ENCODE data around the gene KSR1. TPM values are rescaled to one million over a fixed set of nuclear protein-coding genes. Genes with fewer than 3 reads are reported as not detected.

Gene KSR1
- polyA plus RNA-seq, 1 experiment, result 28.2 TPM

- H3K27ac ChIP-seq (ENCODE audit: low read depth, low read length), result no peak overlapping the region
- ChIA-PET CTCF (interaction anchor here (0.6 to 2.6 kb wide), 4 partner anchors 37 to 107 kb away, joined by 5 to 16 read pairs (median 7); partner anchors contain the start of gene KSR1), POLR2A (no interaction called here)
- no peaks in the 10 kb centered on the region for H3K27me3 ChIP-seq (ENCODE audit: control insufficient read depth, insufficient read depth, low read length)
- H3K4me3 ChIP-seq (ENCODE audit: low read depth, low read length), result no peak overlapping the region
- TF ChIP-seq, protein P1, sequence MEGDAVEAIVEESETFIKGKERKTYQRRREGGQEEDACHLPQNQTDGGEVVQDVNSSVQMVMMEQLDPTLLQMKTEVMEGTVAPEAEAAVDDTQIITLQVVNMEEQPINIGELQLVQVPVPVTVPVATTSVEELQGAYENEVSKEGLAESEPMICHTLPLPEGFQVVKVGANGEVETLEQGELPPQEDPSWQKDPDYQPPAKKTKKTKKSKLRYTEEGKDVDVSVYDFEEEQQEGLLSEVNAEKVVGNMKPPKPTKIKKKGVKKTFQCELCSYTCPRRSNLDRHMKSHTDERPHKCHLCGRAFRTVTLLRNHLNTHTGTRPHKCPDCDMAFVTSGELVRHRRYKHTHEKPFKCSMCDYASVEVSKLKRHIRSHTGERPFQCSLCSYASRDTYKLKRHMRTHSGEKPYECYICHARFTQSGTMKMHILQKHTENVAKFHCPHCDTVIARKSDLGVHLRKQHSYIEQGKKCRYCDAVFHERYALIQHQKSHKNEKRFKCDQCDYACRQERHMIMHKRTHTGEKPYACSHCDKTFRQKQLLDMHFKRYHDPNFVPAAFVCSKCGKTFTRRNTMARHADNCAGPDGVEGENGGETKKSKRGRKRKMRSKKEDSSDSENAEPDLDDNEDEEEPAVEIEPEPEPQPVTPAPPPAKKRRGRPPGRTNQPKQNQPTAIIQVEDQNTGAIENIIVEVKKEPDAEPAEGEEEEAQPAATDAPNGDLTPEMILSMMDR (IDR thresholded peaks at IDR 0.05; ENCODE audit: low read depth, low read length), result no peak
- DNase-seq (ENCODE audit: low read depth, low spot score), result no peak
- no peaks in the 10 kb centered on the region for H3K9me3 ChIP-seq (ENCODE audit: control insufficient read depth, insufficient read depth, low read length)
These were observed 106.7 kb downstream of the KSR1 start for GRCh38 chr17:27562777-27563455.

DNA sequence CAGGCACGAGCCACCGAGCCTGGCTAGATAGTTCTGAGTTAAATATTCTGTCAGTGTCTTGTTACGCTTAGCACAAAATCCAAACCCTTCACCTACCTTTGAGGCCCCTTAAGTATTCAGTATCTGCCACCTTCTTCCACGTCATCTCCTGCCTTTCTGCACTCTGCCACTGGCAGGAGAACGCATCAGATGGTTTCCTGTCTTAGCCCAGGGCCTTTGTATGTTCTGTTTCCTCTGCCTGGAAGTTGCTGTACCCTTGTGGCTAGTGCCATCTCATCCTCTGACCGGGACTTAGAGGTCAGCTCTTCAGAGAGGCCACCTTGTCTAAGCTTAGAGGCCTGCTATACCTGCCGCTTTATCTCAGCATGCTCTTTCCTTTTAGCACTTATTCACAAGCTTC lies 107.3 kb downstream of the KSR1 start:
- POLR2A ChIA-PET, result no interaction called here
- H3K4me3 ChIP-seq (ENCODE audit: low read depth, low read length), result no peak overlapping the region
- TF ChIP-seq, protein P1 (IDR thresholded peaks at IDR 0.05; ENCODE audit: low read depth, low read length), result no peak

DNA sequence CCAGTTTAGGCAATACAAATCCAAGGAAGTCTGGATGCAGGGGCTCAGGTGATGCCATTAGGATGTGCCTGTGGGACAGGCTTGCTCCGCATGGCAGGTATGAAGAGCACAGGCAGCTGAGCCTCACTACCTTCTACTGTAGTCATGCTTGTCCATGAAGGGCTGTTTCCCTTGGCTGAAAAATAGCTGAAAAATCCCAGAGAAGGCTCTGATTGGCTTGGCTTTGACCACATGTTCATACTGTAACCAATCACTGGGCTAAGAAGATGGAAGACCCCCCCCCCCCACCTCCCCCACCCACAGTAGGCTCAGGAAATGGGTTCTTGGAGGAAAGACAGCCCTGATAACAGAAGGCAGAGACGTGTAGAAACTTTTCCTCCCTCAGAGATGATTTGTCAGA lies 108.2 kb downstream of the KSR1 start:
- ChIA-PET CTCF (interaction anchor here (0.9 to 2.6 kb wide), 5 partner anchors 9 to 328 kb away, joined by 3 to 16 read pairs (median 4); partner anchors contain the start of gene KSR1), POLR2A (interaction anchor here (0.7 kb wide), 1 partner anchor 116 kb away, joined by 5 read pairs; no protein-coding TSS in a partner anchor)
- Histone ChIP-seq H3K27me3 (ENCODE audit: control insufficient read depth, insufficient read depth, low read length) (no peaks in the 10 kb centered on the region), H3K4me3 (ENCODE audit: low read depth, low read length) (no peak overlapping the region), H3K27ac (ENCODE audit: low read depth, low read length) (no peak overlapping the region), H3K9me3 (ENCODE audit: control insufficient read depth, insufficient read depth, low read length) (no peaks in the 10 kb centered on the region)
- no peak for DNase-seq (ENCODE audit: low read depth, low spot score)
- TF ChIP-seq, protein P1 (IDR thresholded peaks at IDR 0.05; ENCODE audit: low read depth, low read length), result no peak

More for the DNA sequence above, 107.3 kb downstream of the KSR1 start:
- DNase-seq (ENCODE audit: low read depth, low spot score), result no peak
- H3K27me3 ChIP-seq (ENCODE audit: control insufficient read depth, insufficient read depth, low read length), result no peaks in the 10 kb centered on the region
- CTCF ChIA-PET, result interaction anchor here (0.6 to 2.6 kb wide), 4 partner anchors 37 to 108 kb away, joined by 5 to 16 read pairs (median 7); partner anchors contain the start of gene KSR1
- H3K27ac ChIP-seq (ENCODE audit: low read depth, low read length), result no peak overlapping the region
- no peaks in the 10 kb centered on the region for H3K9me3 ChIP-seq (ENCODE audit: control insufficient read depth, insufficient read depth, low read length)

DNA sequence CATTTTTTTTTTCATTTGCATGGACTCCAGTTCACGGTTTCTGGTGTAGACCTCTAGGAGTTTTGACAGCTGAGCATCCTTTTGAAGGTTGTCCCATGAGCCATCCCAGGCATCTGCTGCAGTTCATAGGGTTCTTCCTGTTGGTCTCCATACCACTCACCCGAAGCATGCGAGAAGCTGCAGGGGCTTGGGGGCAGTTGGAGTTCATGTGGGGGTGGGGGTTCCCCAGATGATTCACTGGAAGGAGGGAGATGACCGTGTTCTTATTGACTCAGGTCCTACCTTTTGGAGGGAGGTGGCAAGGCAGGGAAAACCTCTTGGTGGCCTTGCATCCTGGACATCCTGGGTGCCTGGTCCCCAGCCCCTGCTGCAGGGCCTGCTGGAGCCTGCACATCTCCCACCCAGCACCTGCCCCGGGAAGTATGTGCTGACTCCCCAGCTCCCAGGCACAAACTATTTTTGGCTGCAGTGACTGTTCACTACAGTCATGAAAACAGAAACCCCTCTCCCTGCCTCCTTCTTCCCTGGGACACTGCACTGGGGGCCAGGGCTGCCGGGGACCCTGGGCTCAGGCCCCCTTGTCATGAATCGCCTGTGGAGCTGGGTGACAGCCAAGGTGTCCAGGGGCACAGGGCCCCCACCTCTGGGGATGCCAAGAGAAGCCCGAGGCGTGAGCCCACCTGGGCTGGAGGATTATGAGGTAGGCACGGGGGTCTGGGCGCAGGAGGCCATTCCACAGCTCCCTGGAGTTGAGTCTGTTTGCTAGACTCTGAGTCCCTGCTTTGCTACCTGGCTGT lies 109.8 kb downstream of the KSR1 start:
- no peak for DNase-seq (ENCODE audit: low read depth, low spot score)
- ChIA-PET POLR2A (interaction anchor here (0.5 kb wide), 1 partner anchor 11 kb away, joined by 3 read pairs; no protein-coding TSS in a partner anchor), CTCF (no interaction called here)
- Histone ChIP-seq H3K27ac (ENCODE audit: low read depth, low read length) (peak overlapping the region; percentile 61), H3K4me3 (ENCODE audit: low read depth, low read length) (no peak overlapping the region), H3K9me3 (ENCODE audit: control insufficient read depth, insufficient read depth, low read length) (no peaks in the 10 kb centered on the region), H3K27me3 (ENCODE audit: control insufficient read depth, insufficient read depth, low read length) (no peaks in the 10 kb centered on the region)
- TF ChIP-seq, protein P1 (IDR thresholded peaks at IDR 0.05; ENCODE audit: low read depth, low read length), result no peak

Measured in AG04450 (cell line).